GM11168 (cell line): ENCODE results near the gene GPR78.

Experiments
- in situ Hi-C: fragments of 300-500 bp; cut with MboI; formaldehyde crosslinking; loops from one replicate; pipeline ENCODE4 v1.12.0; 2022; ENCODE audit warnings: low sequenced_read_pairs; ENCODE audit not compliant: unreplicated experiment

Gene GPR78

GRCh38 chr4:8580321-8581093 is at the start of gene GPR78:
Gene GPR78, plus strand, starts transcription at chr4:8580392. Its CDS starts 591 bp downstream, at chr4:8580983.
- in situ Hi-C loops: no loop called here

- in situ Hi-C loops: loop anchor here (10.0 kb wide), 1 partner anchor 58 kb away; no protein-coding TSS in a partner anchor
These were observed 47.9 kb upstream of the GPR78 start for GRCh38 chr4:8532245-8532781.

- in situ Hi-C loops: loop anchor here (10.0 kb wide), 1 partner anchor 59 kb away; no protein-coding TSS in a partner anchor
These were observed 46.8 kb upstream of the GPR78 start for GRCh38 chr4:8533274-8533865.

- in situ Hi-C loops: loop anchor here (10.0 kb wide), 1 partner anchor 59 kb away; no protein-coding TSS in a partner anchor
These were observed 46.1 kb upstream of the GPR78 start for GRCh38 chr4:8534129-8534528.

- in situ Hi-C loops: loop anchor here (10.0 kb wide), 1 partner anchor 60 kb away; no protein-coding TSS in a partner anchor
These were observed 45.6 kb upstream of the GPR78 start for GRCh38 chr4:8534611-8535010.

- in situ Hi-C loops: loop anchor here (10.0 kb wide), 1 partner anchor 62 kb away; no protein-coding TSS in a partner anchor
These were observed 43.7 kb upstream of the GPR78 start for GRCh38 chr4:8536467-8536866.

- in situ Hi-C loops: loop anchor here (10.0 kb wide), 1 partner anchor 62 kb away; no protein-coding TSS in a partner anchor
These were observed 43.1 kb upstream of the GPR78 start for GRCh38 chr4:8537041-8537461.

GRCh38 chr4:8538076-8538702 is 42.0 kb upstream of the GPR78 start:
- in situ Hi-C loops: loop anchor here (10.0 kb wide), 1 partner anchor 63 kb away; no protein-coding TSS in a partner anchor

GRCh38 chr4:8538703-8539567 is 41.3 kb upstream of the GPR78 start:
- in situ Hi-C loops: loop anchor here (10.0 kb wide), 1 partner anchor 64 kb away; no protein-coding TSS in a partner anchor

GRCh38 chr4:8539661-8540060 is 40.5 kb upstream of the GPR78 start:
- in situ Hi-C loops: loop anchor here (10.0 kb wide), 1 partner anchor 65 kb away; no protein-coding TSS in a partner anchor

GRCh38 chr4:8540072-8540471 is 40.1 kb upstream of the GPR78 start:
- in situ Hi-C loops: no loop called here

- in situ Hi-C loops: no loop called here
These were observed 39.6 kb upstream of the GPR78 start for GRCh38 chr4:8540586-8540985.

- in situ Hi-C loops: no loop called here
These were observed 39.2 kb upstream of the GPR78 start for GRCh38 chr4:8540991-8541390.

GRCh38 chr4:8541981-8542715 is 38.0 kb upstream of the GPR78 start:
- in situ Hi-C loops: no loop called here

GRCh38 chr4:8542776-8543525 is 37.2 kb upstream of the GPR78 start:
- in situ Hi-C loops: no loop called here

GRCh38 chr4:8543623-8544022 is 36.6 kb upstream of the GPR78 start:
- in situ Hi-C loops: no loop called here

GRCh38 chr4:8544282-8544681 is 35.9 kb upstream of the GPR78 start:
- in situ Hi-C loops: no loop called here

GRCh38 chr4:8544741-8545438 is 35.3 kb upstream of the GPR78 start:
- in situ Hi-C loops: no loop called here
